ENCODE measurements around the gene LAMTOR2.
A peak's percentile ranks its signal among the peaks of the same experiment; 100 is the strongest.
"Not testable (repeated sequence)": the region's sequence is repeated elsewhere in the genome, so short reads cannot be mapped to it uniquely, and the experiment has no call there.

LAMTOR2 gene

DNA sequence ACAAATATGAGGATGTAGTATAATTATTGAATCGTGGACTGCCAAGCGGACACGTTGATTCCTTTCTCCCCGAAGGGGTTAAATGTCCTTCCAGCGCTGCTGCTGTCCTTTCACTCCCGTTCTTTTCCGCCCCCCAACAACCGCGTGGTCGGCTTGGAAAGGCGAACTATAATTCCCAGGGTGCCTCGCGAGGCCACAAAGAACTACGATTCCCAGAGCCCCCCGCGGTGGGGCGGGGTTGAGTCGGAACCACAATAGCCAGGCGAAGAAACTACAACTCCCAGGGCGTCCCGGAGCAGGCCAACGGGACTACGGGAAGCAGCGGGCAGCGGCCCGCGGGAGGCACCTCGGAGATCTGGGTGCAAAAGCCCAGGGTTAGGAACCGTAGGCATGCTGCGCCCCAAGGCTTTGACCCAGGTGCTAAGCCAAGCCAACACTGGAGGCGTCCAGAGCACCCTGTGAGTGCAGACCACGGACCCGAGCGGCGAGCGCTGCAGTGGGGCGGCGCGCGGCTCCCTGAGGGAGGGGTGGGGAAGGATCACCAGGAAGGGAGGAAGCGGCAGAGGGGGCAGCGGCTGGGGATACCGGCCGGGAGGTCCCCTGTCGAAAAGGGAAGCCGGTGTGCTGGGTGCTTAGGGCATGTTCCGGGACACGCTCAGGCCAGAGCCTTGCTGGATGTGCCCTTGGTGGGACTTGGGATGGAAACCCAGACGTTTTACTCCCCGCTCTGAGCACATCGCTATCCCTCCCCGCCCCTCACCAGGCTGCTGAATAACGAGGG is at the start of gene LAMTOR2:
Gene LAMTOR2 (plus strand): TSS at position 283 of the 781 bp plus-strand sequence. CDS start 108 bp downstream, at position 391.
- DNase-seq (ENCODE audit: low read depth, low spot score) = peak; percentile 91

- no peak for DNase-seq (ENCODE audit: low read depth, low spot score)
Measured at GRCh38 chr1:156004843-156005584, 49.6 kb upstream of the LAMTOR2 start.

GRCh38 chr1:156006666-156007376 is 47.8 kb upstream of the LAMTOR2 start:
- no peak for DNase-seq (ENCODE audit: low read depth, low spot score)

DNA sequence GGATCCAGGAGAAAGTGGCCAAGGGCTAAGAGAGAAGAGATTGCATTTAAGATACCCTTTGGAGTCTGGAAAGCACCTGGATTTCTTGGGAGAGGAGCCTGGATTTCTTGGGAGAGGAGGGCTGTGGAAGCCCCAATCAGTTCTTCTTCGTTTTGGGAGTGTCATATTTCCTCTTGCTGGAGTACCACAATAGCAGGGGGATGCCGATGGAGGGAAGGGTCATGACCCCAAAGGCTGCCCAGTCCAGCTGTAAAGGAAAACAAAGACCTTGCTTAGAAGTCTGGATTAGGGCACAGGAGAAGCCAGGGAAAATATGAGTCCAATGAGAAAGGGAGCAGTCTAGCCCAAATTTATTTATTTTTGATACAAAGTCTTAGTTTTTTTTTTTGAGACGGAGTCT is 45.2 kb upstream of the LAMTOR2 start:
- DNase-seq (ENCODE audit: low read depth, low spot score) = no peak

DNA sequence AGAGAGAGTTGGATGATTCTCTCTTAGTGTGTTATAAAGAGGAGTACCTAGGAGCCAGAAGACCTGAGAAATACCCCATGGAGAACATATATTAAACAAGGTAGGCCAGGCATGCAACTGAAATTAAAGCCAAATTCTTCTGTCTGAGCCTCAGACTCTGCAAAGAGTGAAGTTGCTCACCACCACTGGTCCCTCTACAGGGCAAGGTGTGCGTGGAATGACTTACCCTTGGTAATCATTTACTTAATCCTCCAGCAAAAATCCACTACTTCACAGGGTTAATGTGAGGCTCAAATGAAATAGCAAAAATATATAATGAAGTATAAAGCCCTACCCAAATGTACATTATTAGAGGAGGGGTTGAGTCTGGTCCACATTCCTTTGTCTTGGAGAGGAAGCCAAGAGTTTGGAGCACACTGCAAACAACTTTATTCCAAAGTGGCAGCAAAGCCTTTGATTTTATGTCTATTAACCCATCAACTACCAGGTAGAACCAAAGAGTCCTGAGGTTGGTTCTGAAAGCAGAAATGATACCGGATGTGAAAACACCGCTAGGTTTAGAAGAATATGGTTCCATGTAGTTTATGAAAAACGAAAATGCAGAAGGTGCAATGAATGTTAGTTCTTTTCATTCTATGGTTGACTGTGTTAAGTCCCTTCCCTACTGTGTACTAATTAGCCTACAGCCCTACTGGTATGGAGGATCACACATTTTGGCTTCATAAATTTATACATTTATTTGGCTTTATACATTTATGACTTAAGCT is 42.3 kb upstream of the LAMTOR2 start:
- no peak for DNase-seq (ENCODE audit: low read depth, low spot score)

GRCh38 chr1:156014829-156015228 is 39.8 kb upstream of the LAMTOR2 start:
- no peak for DNase-seq (ENCODE audit: low read depth, low spot score)

- no peak for DNase-seq (ENCODE audit: low read depth, low spot score)
Measured at GRCh38 chr1:156019946-156020292, 34.7 kb upstream of the LAMTOR2 start.

DNA sequence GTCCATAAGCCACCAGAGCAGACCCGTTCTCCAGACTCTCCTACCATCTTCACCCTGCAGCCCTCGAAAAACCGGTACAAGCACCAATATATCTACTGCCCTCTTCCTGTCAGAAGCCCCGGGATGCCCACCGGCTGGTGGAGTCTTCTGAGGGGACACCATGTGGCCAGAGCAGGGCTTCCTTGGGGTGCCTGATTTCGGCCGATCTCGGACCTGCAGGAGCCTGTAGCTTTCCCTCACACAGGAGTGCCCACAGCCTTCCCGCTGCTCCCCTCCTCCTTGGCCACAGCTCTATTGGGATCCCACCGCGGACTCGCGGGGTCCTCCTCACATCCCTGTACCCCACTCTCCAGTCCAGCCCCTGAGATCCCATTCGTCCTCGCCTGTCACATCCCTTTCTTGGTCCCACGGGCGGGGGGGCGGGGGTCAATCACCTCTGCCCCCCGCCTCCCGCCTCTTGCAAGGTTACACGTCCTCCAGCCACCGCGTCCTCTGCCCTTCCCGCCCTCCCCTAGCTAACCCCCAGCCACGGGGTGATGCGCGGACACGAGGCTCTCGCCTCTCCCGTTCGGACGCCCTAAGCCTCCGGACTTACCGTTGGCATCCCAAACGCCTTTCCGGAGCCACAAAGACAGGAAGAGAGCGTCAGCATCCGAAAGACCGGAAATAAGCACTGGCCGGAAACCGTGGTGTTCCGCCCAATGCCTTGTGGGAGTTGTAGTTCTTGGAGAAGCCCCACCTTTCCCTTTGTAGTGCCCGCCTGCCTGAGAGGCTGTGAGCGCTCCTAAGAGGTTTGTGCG is 34.1 kb upstream of the LAMTOR2 start, which contains the start of gene SSR2:
Gene SSR2 (minus strand): TSS at position 659 of the 800 bp plus-strand sequence. CDS start 784 bp downstream, outside the sequence.
- peak; percentile 88 for DNase-seq (ENCODE audit: low read depth, low spot score)

- no peak for DNase-seq (ENCODE audit: low read depth, low spot score)
Measured at GRCh38 chr1:156021093-156021428, 33.5 kb upstream of the LAMTOR2 start.

GRCh38 chr1:156021954-156022353 is 32.6 kb upstream of the LAMTOR2 start:
- no peak for DNase-seq (ENCODE audit: low read depth, low spot score)

GRCh38 chr1:156024801-156025200 is 29.8 kb upstream of the LAMTOR2 start:
- no peak for DNase-seq (ENCODE audit: low read depth, low spot score)

DNA sequence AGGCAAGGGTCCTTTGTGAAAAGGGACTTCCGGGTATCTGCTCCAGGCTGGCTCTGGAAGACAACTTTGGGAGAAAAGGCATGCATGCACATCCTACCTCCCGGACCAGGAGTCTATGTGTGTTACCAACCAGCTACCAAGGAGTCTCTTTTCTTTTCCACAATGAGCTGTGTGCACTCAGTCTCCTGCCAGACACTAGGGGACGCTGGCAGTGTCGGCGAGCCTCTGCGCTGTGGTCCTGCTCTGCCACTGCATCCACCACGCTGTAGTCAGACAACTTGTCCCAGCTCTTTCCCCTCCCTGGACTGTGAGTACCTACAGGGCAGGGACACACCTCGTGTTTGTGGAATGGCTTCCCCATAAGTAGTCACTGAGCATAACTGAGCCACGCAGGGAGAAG is 28.7 kb upstream of the LAMTOR2 start:
- peak; percentile 25 for DNase-seq (ENCODE audit: low read depth, low spot score)

DNA sequence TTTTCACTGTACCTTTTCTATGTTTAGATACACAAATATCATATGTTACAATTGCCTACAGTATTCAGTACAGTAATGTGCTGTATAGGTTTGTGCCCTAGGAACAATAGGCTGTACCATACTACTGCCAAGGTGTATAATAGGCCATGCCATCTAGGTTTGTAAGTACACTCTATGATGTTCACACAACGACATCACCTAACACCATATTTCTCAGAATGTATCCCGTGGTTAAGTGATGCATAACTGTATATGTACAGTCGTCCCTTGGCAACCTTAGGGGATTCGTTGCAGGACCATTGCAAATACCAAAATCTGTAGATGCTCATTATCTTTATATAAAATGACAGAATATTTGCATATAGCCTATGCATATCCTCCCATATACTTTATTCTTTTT is 28.0 kb upstream of the LAMTOR2 start:
- no peak for DNase-seq (ENCODE audit: low read depth, low spot score)

DNA sequence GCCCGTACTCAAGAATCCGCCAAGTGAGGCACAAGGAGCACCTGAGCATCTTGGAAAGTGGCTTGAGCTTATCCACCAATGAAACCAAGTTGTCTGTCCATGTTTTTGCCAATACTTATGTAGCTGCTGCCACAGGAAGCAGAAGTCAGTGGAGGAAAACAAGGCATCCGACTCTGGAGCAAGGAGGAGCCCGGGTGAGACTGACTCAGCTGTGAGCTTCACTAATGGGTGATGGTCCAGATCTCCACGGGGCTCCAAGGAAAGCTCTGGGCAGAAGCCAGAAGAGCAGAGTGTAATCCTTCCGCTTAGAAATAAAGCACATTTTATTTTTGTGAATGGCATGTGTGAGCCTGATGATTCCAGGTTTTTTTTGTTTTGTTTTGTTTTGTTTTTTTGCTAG is 21.6 kb upstream of the LAMTOR2 start:
- DNase-seq (ENCODE audit: low read depth, low spot score) = no peak

- not testable (repeated sequence) for DNase-seq (ENCODE audit: low read depth, low spot score)
Measured at GRCh38 chr1:156034991-156035390, 19.6 kb upstream of the LAMTOR2 start.

- no peak for DNase-seq (ENCODE audit: low read depth, low spot score)
Measured at GRCh38 chr1:156042828-156043227, 11.8 kb upstream of the LAMTOR2 start.

- DNase-seq (ENCODE audit: low read depth, low spot score) = no peak
Measured at GRCh38 chr1:156045076-156045475, 9.5 kb upstream of the LAMTOR2 start.

DNA sequence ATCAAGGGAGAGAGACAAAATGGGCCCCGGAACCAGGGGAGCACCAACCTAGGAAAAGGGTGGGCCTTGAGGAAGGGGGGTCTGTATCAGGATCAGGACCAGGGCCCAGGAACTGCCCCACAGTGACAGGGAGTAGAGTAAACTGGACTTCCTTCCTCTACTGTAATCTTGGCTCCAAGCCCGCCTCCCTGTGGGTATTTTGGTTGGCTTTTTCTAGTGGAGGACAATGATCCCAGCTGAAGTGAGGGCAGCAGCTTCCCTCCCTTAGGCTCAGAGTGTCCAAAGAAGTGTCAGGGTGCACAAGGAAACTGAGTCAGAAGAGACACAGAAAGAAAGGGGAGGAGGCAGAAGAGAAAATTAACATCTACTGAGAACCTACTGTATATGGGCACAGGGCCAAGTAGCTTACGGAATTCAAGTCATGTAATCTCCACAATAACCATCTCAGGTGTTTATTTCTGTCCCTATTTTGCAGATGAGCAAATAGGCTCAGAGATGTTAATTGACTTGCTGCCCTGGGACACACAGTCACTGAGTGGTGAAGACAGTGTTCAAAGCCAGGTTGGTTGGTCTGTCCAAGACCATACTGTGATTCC is 5.8 kb upstream of the LAMTOR2 start:
- no peak for DNase-seq (ENCODE audit: low read depth, low spot score)

DNA sequence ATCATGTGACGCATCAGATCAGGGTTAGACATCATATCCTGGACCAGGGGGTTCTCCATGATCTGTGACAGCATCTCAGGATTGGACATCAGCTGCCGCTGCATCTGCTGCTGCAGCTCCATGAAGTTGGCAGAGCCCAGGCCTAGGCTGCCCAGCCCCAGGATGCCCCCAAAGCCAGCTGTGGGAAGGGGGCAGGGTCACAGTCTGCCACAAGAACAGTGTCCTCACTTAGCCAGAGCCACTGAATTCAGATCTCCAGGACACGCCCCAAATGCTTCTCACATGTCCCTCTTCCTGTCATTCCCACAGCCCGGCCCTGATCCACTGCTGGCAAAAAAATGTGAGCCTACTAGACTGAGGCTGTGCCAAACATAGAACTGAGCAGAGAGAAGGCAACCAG is 4.2 kb upstream of the LAMTOR2 start:
- DNase-seq (ENCODE audit: low read depth, low spot score) = no peak

DNA sequence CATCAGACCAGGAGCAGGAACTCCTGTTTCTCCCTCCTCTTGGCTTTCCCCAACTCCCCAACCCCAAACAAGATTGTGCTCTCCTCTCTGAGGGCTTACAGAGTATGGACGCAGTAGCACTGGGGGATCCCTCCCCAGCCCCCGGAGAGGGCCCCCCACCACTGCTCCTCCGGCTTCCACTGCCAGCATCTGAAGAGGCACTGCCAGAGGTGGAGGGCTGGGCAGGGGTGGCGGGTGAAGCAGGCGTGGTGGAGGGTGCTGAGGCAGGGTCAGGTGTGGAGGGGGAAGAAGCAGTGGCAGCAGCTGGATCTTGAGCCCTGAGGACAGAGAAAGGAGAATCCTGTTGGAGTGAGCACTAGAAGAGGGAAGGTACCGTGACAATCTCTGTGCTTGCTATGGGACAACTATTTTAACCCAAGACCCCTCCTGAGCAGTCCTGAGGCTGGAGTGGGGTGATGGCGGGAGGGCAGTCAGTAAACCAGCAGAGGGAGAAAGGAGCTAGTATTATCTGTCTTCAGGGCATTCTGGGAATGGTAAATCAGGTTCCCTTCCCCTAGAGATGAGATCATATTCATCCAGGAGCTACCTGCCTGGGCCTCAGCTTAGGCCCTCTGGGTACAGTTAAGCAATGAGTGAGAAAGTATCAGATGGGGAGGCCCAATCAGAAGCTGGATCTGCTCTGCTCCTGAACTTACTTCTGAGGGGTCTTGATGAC is 3.4 kb upstream of the LAMTOR2 start:
- no peak for DNase-seq (ENCODE audit: low read depth, low spot score)

Measured in iPS DF 19.7 (cell line).